DND-41 (cell line): Measurements from ENCODE around the gene CASP8AP2.

Experiments used
- ATAC-seq: fragments of 200-7000 bp; cut with Tn5 transposase; 3 replicates; pipeline ENCODE4 v1.9.1; 2021; ENCODE audit warnings: low read depth; ENCODE audit not compliant: insufficient read depth
- DNase-seq: peaks from one replicate; pipeline ENCODE4 v3.0.0-alpha.2; 2020
- H2AFZ ChIP-seq: 2 replicates; pipeline ENCODE4 v1.6.0; 2012; ENCODE audit warnings: low read depth, low read length
- H3K27ac ChIP-seq: 2 replicates; pipeline ENCODE4 v1.5.1; 2012; ENCODE audit warnings: low read length, inconsistent platforms
- H3K27me3 ChIP-seq: fragments of 200-600 bp; sonication (generic); 2 replicates; pipeline ENCODE4 v1.6.0; 2012; ENCODE audit warnings: low read length, mild to moderate bottlenecking, inconsistent platforms; ENCODE audit not compliant: insufficient read depth, poor library complexity
- H3K36me3 ChIP-seq: 2 replicates; pipeline ENCODE4 v1.5.1; 2012; ENCODE audit warnings: low read length, inconsistent platforms; ENCODE audit not compliant: insufficient read depth
- H3K4me1 ChIP-seq: 2 replicates; pipeline ENCODE4 v1.5.1; 2012; ENCODE audit warnings: mild to moderate bottlenecking, low read length; ENCODE audit not compliant: insufficient read depth
- H3K4me2 ChIP-seq: 2 replicates; pipeline ENCODE4 v1.6.0; 2012; ENCODE audit warnings: mild to moderate bottlenecking, moderate library complexity, low read length, inconsistent platforms; ENCODE audit not compliant: insufficient read depth
- H3K4me3 ChIP-seq, 2 experiments: fragments of 200-600 bp in 1 of 2; shearing (Covaris generic) in 1 of 2; 2 replicates each; pipeline ENCODE4 v1.5.1; 2012 to 2016; ENCODE audit warnings: inconsistent platforms in 2 of 2, low read length in 2 of 2, mild to moderate bottlenecking in 2 of 2, low read depth in 1 of 2, moderate library complexity in 1 of 2
- H3K79me2 ChIP-seq: 2 replicates; pipeline ENCODE4 v1.6.0; 2012; ENCODE audit warnings: low read length, inconsistent platforms; ENCODE audit not compliant: insufficient read depth
- H3K9ac ChIP-seq: 2 replicates; pipeline ENCODE4 v1.6.0; 2012; ENCODE audit warnings: low read depth, mild to moderate bottlenecking, inconsistent platforms, low read length, moderate library complexity
- H3K9me3 ChIP-seq: 2 replicates; pipeline ENCODE4 v1.5.1; 2012; ENCODE audit warnings: low read length, moderate library complexity, mild to moderate bottlenecking, inconsistent platforms; ENCODE audit not compliant: insufficient read depth, severe bottlenecking
- H4K20me1 ChIP-seq: 2 replicates; pipeline ENCODE4 v1.6.0; 2012; ENCODE audit warnings: low read length; ENCODE audit not compliant: insufficient read depth
- CTCF ChIP-seq: IDR thresholded peaks from 2 replicates; pipeline ENCODE4 v1.5.1; 2012; ENCODE audit warnings: borderline replicate concordance, low read length, moderate library complexity, mild to moderate bottlenecking; ENCODE audit not compliant: poor library complexity, severe bottlenecking; ENCODE audit errors: extremely low read depth
- EZH2 ChIP-seq: IDR thresholded peaks from 3 replicates; pipeline ENCODE4 v1.6.1; 2012; ENCODE audit warnings: borderline replicate concordance, low read depth, mild to moderate bottlenecking, moderate library complexity, low read length, inconsistent platforms; ENCODE audit not compliant: severe bottlenecking

CASP8AP2 gene

GRCh38 chr6:89917801-89918366 lies 88.2 kb downstream of the CASP8AP2 start:
- no peak overlapping the region for H2AFZ ChIP-seq

More at GRCh38 chr6:89917801-89918366, 88.2 kb downstream of the CASP8AP2 start:
- H3K4me2 ChIP-seq, result no peak overlapping the region
- no peak overlapping the region for H3K9ac ChIP-seq
- ATAC-seq (no peak), DNase-seq (no peak)
- H3K27me3 ChIP-seq, result no peaks in the 10 kb centered on the region
- H4K20me1 ChIP-seq, result no peaks in the 10 kb centered on the region
- no peak overlapping the region for H3K27ac ChIP-seq
- H3K9me3 ChIP-seq, result peaks cover 6% of the 10 kb centered on the region
- no peaks in the 10 kb centered on the region for H3K36me3 ChIP-seq
- H3K4me1 ChIP-seq, result no peaks in the 10 kb centered on the region
- H3K79me2 ChIP-seq, result no peaks in the 10 kb centered on the region
- H3K4me3 ChIP-seq, result no peak overlapping the region
- TF ChIP-seq CTCF (no peak), EZH2 (no peak)
